IMR-90 (cell line): ENCODE measurements around the gene R3HDM2. TPM values are rescaled to one million over a fixed set of nuclear protein-coding genes. Genes with fewer than 3 reads are reported as not detected.

ENCODE experiments used
- ATAC-seq: fragments of 200-7000 bp; cut with Tn5 transposase; 2 replicates; pipeline ENCODE4 v1.9.1; 2020; ENCODE audit warnings: low read depth, mild to moderate bottlenecking, moderate library complexity
- BruUV-seq: library from RNA; stranded (reverse); fragments of 400-500 nt; replicated peaks from 2 replicates; lab custom pipeline; 2021; lab: Mats Ljungman, UMichigan
- CTCF ChIA-PET: fragments of 300-600 bp; formaldehyde crosslinking; extraction: SDS; loops from one replicate; lab custom pipeline; 2021; ENCODE audit warnings: antibody characterized with exemption; lab: Yijun Ruan, JAX
- POLR2A ChIA-PET: fragments of 300-600 bp; sonication (Branson Sonifier 250); formaldehyde crosslinking; loops from one replicate; lab custom pipeline; 2022; ENCODE audit warnings: antibody characterized with exemption; ENCODE audit not compliant: unreplicated experiment; lab: Charles Lee
- DNase-seq: peaks from one replicate; pipeline ENCODE4 v3.0.0; 2013
- H2AFZ ChIP-seq: replicated peaks from 2 replicates; pipeline ENCODE3; 2013; ENCODE audit warnings: low read length, mild to moderate bottlenecking; ENCODE audit not compliant: poor library complexity
- H2AK5ac ChIP-seq: 2 replicates; pipeline ENCODE4 v1.6.1; 2013; ENCODE audit warnings: low read depth, low read length, inconsistent platforms
- H2AK9ac ChIP-seq: replicated peaks from 2 replicates; pipeline ENCODE3; 2013; ENCODE audit warnings: mild to moderate bottlenecking, low read depth, low read length, moderate library complexity; ENCODE audit not compliant: poor library complexity
- H2BK120ac ChIP-seq: 2 replicates; pipeline ENCODE4 v1.6.1; 2013; ENCODE audit warnings: low read depth, low read length, inconsistent platforms
- H2BK15ac ChIP-seq: 3 replicates; pipeline ENCODE4 v1.6.1; 2013; ENCODE audit warnings: low read depth, low read length, inconsistent platforms
- H2BK20ac ChIP-seq: 2 replicates; pipeline ENCODE4 v1.6.1; 2013; ENCODE audit warnings: low read depth, mild to moderate bottlenecking, inconsistent platforms, low read length, moderate library complexity
- H2BK5ac ChIP-seq: 2 replicates; pipeline ENCODE4 v1.6.1; 2013; ENCODE audit warnings: mild to moderate bottlenecking, low read depth, low read length, inconsistent platforms; ENCODE audit not compliant: poor library complexity, severe bottlenecking
- H3K14ac ChIP-seq: replicated peaks from 2 replicates; pipeline ENCODE4 v1.6.1; 2013; ENCODE audit warnings: low read depth, low read length, inconsistent platforms
- H3K18ac ChIP-seq: 2 replicates; pipeline ENCODE4 v1.6.1; 2013; ENCODE audit warnings: low read depth, low read length, control low read depth
- H3K23ac ChIP-seq: 2 replicates; pipeline ENCODE4 v1.6.1; 2013; ENCODE audit warnings: low read depth, low read length, inconsistent platforms
- H3K27ac ChIP-seq: 2 replicates; pipeline ENCODE4 v1.5.1; 2013; ENCODE audit warnings: mild to moderate bottlenecking, control low read depth, low read length; ENCODE audit not compliant: insufficient read depth
- H3K27me3 ChIP-seq: 2 replicates; pipeline ENCODE4 v1.6.1; 2013; ENCODE audit warnings: low read length; ENCODE audit not compliant: control insufficient read depth, insufficient read depth
- H3K36me3 ChIP-seq: 2 replicates; pipeline ENCODE4 v1.6.1; 2013; ENCODE audit warnings: low read length, mixed read lengths; ENCODE audit not compliant: control insufficient read depth, insufficient read depth
- H3K4ac ChIP-seq: 2 replicates; pipeline ENCODE4 v1.6.1; 2013; ENCODE audit warnings: low read depth, low read length, inconsistent platforms
- H3K4me1 ChIP-seq: 2 replicates; pipeline ENCODE4 v1.6.1; 2013; ENCODE audit warnings: low read length, mixed read lengths; ENCODE audit not compliant: control insufficient read depth, insufficient read depth
- H3K4me2 ChIP-seq: 2 replicates; pipeline ENCODE4 v1.6.1; 2013; ENCODE audit warnings: low read depth, mild to moderate bottlenecking, control low read depth, low read length, moderate library complexity
- H3K4me3 ChIP-seq: 2 replicates; pipeline ENCODE4 v1.5.1; 2013; ENCODE audit warnings: low read depth, mild to moderate bottlenecking, control low read depth, low read length, moderate library complexity; ENCODE audit not compliant: insufficient read depth
- H3K56ac ChIP-seq: 2 replicates; pipeline ENCODE4 v1.6.1; 2013; ENCODE audit warnings: low read length, inconsistent platforms; ENCODE audit not compliant: insufficient read depth; ENCODE audit errors: extremely low read depth
- H3K79me1 ChIP-seq, 2 experiments: 2 replicates each; pipeline ENCODE4 v1.6.1; 2013; ENCODE audit warnings: low read length in 2 of 2, inconsistent platforms in 1 of 2, low read depth in 1 of 2
- H3K9ac ChIP-seq: 2 replicates; pipeline ENCODE4 v1.6.1; 2013; ENCODE audit warnings: low read depth, low read length, control low read depth
- H3K9me1 ChIP-seq: 2 replicates; pipeline ENCODE4 v1.6.1; 2013; ENCODE audit warnings: low read length, inconsistent platforms; ENCODE audit not compliant: insufficient read depth
- H3K9me3 ChIP-seq: 2 replicates; pipeline ENCODE4 v1.6.1; 2013; ENCODE audit warnings: low read length; ENCODE audit not compliant: control insufficient read depth, insufficient read depth
- H4K20me1 ChIP-seq: 2 replicates; pipeline ENCODE4 v1.6.1; 2013; ENCODE audit warnings: low read length, inconsistent platforms; ENCODE audit not compliant: insufficient read depth
- H4K5ac ChIP-seq: 2 replicates; pipeline ENCODE4 v1.6.1; 2013; ENCODE audit warnings: mild to moderate bottlenecking, low read depth, low read length, control low read depth
- H4K8ac ChIP-seq, 2 experiments: 2 replicates each; pipeline ENCODE4 v1.6.1; 2013; ENCODE audit warnings: low read depth in 2 of 2, low read length in 2 of 2, control low read depth in 1 of 2, inconsistent platforms in 1 of 2
- H4K91ac ChIP-seq: 2 replicates; pipeline ENCODE4 v1.6.1; 2013; ENCODE audit warnings: low read depth, low read length, inconsistent platforms; ENCODE audit not compliant: insufficient read depth
- MAFK ChIP-seq: IDR thresholded peaks from 2 replicates; pipeline ENCODE4 v1.6.1; 2012; ENCODE audit warnings: low read depth, low read length, improper control_type of control experiment
- MAZ ChIP-seq: IDR thresholded peaks from 2 replicates; pipeline ENCODE4 v1.6.1; 2012; ENCODE audit warnings: low read depth, mild to moderate bottlenecking, low read length, improper control_type of control experiment, moderate library complexity, borderline replicate concordance
- RFX5 ChIP-seq: IDR thresholded peaks from 2 replicates; pipeline ENCODE4 v1.8.0; 2012; ENCODE audit warnings: low read depth, mild to moderate bottlenecking, low read length, moderate library complexity
- WGBS, 2 experiments: methylation state at CpG; one replicate each; pipeline versions ENCODE4 v1.1.5 to v1.1.7; 2013; ENCODE audit warnings: missing lambda C conversion rate in 2 of 2; ENCODE audit not compliant: insufficient read length in 1 of 2; ENCODE audit errors: extremely low coverage in 2 of 2; 5-methylcytosine and 5-hydroxymethylcytosine counted together
- dilution Hi-C: fragments of 300-500 bp; cut with HindIII; formaldehyde crosslinking; loops from one replicate; pipeline ENCODE4 v1.14.3; 2018; ENCODE audit warnings: low sequenced_read_pairs; ENCODE audit not compliant: unreplicated experiment
- in situ Hi-C: fragments of 300-500 bp; cut with MboI; formaldehyde crosslinking; loops from 3 replicates; pipeline ENCODE4 v1.14.3; 2019; ENCODE audit warnings: low sequenced_read_pairs, inconsistent platforms, mixed read lengths
- intact Hi-C: fragments of 100-400 bp; cut with micrococcal nuclease; formaldehyde crosslinking; loops from 2 replicates; pipeline ENCODE4 v1.10.0; 2022
- polyA plus RNA-seq, 3 experiments: library from polyadenylated mRNA; depleted of rRNA; stranded (reverse); fragments of >200 nt; gene quantifications; 2 replicates each; pipeline ENCODE4 v1.2.3, GENCODE V29; 2012; ENCODE audit warnings: low replicate concordance in 1 of 3
- total RNA-seq: library from RNA; depleted of rRNA; stranded (reverse); fragments of >200 nt; gene quantifications from 2 replicates; pipeline ENCODE4 v1.2.3, GENCODE V29; 2012
- TF ChIP-seq, protein P1 (sequence below): fragments of 150-350 bp; IDR thresholded peaks from 2 replicates; pipeline ENCODE4 v1.6.1; 2016; ENCODE audit warnings: low read depth, mild to moderate bottlenecking, low read length, moderate library complexity, borderline replicate concordance
- TF ChIP-seq, protein P2 (sequence below): fragments of 150-350 bp; IDR thresholded peaks from 2 replicates; pipeline ENCODE4 v1.6.1; 2017; ENCODE audit warnings: mild to moderate bottlenecking, antibody characterized with exemption, low read length, low read depth

R3HDM2 gene
- total and polyA plus RNA-seq, 2 of the 4 experiments (the other 2 are of a cell fraction) = 7.5 to 28.4 TPM

DNA sequence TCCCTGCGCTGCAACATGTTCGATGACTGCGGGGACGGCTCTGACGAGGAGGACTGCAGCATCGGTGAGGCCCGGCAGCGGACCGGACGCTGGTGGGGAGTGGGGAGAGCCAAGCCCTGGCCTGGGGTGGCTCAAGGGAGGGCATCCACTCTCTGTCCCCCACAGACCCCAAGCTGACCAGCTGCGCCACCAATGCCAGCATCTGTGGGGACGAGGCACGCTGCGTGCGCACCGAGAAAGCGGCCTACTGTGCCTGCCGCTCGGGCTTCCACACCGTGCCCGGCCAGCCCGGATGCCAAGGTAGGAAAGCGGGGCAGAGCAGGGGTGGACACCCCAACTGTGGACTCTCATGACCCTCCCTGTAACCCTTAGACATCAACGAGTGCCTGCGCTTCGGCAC, 225.7 kb downstream of the R3HDM2 start:
- in situ Hi-C loops = no loop called here
- CTCF ChIA-PET = no interaction called here
- no peak for ATAC-seq

More for the DNA sequence above, 225.7 kb downstream of the R3HDM2 start:
- peaks cover 4 to 11% of the 10 kb centered on the region in 2 experiments; a peak in 2 of 4 replicates for H3K79me1 ChIP-seq
- no peak overlapping the region for H2BK15ac ChIP-seq
- no peak overlapping the region for H2BK120ac ChIP-seq
- no peak overlapping the region for H3K27ac ChIP-seq
- no peak overlapping the region for H2AFZ ChIP-seq
- H3K9me3 ChIP-seq = no peaks in the 10 kb centered on the region
- WGBS, 2 experiments = 97% methylated on average over 9 of the region's 26 CpGs; no CpG with 5 or more reads in 1 of the 2 experiments
- TF ChIP-seq RFX5 = no peak
- TF ChIP-seq, protein P1, sequence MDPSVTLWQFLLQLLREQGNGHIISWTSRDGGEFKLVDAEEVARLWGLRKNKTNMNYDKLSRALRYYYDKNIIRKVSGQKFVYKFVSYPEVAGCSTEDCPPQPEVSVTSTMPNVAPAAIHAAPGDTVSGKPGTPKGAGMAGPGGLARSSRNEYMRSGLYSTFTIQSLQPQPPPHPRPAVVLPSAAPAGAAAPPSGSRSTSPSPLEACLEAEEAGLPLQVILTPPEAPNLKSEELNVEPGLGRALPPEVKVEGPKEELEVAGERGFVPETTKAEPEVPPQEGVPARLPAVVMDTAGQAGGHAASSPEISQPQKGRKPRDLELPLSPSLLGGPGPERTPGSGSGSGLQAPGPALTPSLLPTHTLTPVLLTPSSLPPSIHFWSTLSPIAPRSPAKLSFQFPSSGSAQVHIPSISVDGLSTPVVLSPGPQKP = no peak
- TF ChIP-seq, protein P2, sequence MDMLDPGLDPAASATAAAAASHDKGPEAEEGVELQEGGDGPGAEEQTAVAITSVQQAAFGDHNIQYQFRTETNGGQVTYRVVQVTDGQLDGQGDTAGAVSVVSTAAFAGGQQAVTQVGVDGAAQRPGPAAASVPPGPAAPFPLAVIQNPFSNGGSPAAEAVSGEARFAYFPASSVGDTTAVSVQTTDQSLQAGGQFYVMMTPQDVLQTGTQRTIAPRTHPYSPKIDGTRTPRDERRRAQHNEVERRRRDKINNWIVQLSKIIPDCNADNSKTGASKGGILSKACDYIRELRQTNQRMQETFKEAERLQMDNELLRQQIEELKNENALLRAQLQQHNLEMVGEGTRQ = no peak
- no peak for TF ChIP-seq MAFK
- TF ChIP-seq MAZ = no peak
- no peak overlapping the region for H3K18ac ChIP-seq
- POLR2A ChIA-PET = no interaction called here
- no peak overlapping the region for H2BK5ac ChIP-seq
- dilution Hi-C loops = no loop called here
- no peak overlapping the region for H3K14ac ChIP-seq
- no peak overlapping the region for H3K9ac ChIP-seq
- H4K8ac ChIP-seq = no peak overlapping the region
- no peak for DNase-seq
- H3K9me1 ChIP-seq = no peaks in the 10 kb centered on the region
- H2BK20ac ChIP-seq = no peak overlapping the region
- H3K4me2 ChIP-seq = no peak overlapping the region
- H3K23ac ChIP-seq = no peak overlapping the region
- H3K27me3 ChIP-seq = no peaks in the 10 kb centered on the region
- H3K36me3 ChIP-seq = peaks cover 96% of the 10 kb centered on the region
- H3K4me3 ChIP-seq = no peak overlapping the region
- no peaks in the 10 kb centered on the region for H3K4me1 ChIP-seq
- H2AK9ac ChIP-seq = no peak overlapping the region
- H3K4ac ChIP-seq = no peak overlapping the region
- intact Hi-C loops = no loop called here
- BruUV-seq = no TSS peak
- no peak overlapping the region for H3K56ac ChIP-seq
- H2AK5ac ChIP-seq = no peak overlapping the region
- H4K20me1 ChIP-seq = peaks cover 11% of the 10 kb centered on the region
- no peak overlapping the region for H4K5ac ChIP-seq
- no peak overlapping the region for H4K91ac ChIP-seq
